ENCODE measurements around the gene TMC2. TPM values are rescaled to one million over a fixed set of nuclear protein-coding genes. Genes with fewer than 3 reads are reported as not detected.
A peak's percentile ranks its signal among the peaks of the same experiment; 100 is the strongest.
"Not testable (repeated sequence)": the region's sequence is repeated elsewhere in the genome, so short reads cannot be mapped to it uniquely, and the experiment has no call there.

The TMC2 gene
- total RNA-seq, 1 donor from 2014 or later, result not detected

DNA sequence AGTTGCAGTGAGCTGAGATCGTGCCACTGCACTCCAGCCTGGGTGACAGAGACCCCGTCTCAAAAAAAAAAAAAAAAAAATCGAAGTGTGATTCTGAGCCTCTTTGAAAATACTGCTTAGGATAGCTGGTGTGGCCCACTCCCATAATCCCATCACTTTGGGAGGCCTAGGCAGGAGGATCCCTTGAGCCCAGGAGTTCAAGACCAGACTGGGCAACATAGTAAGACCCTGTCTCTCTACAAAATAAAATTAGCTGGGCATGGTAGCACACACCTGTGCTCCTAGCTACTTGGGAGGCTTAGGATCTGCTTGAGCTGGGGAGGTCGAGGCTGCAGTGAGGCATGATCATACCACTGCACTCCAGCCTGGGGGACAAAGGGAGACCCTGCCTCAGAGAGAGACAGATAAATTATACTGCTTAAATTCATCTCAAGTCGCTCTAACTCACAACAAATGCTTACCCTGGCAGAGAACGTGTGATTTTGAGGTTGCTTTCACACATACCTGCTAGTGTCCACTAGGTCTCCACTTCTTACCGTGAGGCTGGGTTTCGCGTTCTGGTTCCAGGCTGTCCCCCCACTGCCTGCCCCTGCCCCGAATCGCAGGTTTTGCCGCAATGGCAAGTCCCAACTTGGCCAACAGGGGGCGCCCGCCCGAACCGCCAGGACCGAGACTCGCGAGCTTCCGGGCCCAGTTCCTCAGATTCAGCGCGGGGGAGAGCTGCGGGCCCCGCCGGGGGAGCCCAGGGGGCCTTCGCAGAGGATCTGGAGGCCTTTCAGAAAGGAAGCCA is 12.3 kb upstream of the TMC2 start:
- H3K4me3 ChIP-seq (ENCODE audit: low read depth, low read length), result peak overlapping the region; percentile 64
- H3K36me3 ChIP-seq (ENCODE audit: control insufficient read depth, insufficient read depth, low read length), result no peaks in the 10 kb centered on the region
- H3K27me3 ChIP-seq (ENCODE audit: control insufficient read depth, insufficient read depth, low read length), result peaks cover 6% of the 10 kb centered on the region
- TF ChIP-seq, protein P1, sequence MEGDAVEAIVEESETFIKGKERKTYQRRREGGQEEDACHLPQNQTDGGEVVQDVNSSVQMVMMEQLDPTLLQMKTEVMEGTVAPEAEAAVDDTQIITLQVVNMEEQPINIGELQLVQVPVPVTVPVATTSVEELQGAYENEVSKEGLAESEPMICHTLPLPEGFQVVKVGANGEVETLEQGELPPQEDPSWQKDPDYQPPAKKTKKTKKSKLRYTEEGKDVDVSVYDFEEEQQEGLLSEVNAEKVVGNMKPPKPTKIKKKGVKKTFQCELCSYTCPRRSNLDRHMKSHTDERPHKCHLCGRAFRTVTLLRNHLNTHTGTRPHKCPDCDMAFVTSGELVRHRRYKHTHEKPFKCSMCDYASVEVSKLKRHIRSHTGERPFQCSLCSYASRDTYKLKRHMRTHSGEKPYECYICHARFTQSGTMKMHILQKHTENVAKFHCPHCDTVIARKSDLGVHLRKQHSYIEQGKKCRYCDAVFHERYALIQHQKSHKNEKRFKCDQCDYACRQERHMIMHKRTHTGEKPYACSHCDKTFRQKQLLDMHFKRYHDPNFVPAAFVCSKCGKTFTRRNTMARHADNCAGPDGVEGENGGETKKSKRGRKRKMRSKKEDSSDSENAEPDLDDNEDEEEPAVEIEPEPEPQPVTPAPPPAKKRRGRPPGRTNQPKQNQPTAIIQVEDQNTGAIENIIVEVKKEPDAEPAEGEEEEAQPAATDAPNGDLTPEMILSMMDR (IDR thresholded peaks at IDR 0.05; ENCODE audit: insufficient read depth, low read length, poor library complexity, severe bottlenecking), result peak; percentile 92
- DNase-seq (ENCODE audit: low read depth), result no peak

DNA sequence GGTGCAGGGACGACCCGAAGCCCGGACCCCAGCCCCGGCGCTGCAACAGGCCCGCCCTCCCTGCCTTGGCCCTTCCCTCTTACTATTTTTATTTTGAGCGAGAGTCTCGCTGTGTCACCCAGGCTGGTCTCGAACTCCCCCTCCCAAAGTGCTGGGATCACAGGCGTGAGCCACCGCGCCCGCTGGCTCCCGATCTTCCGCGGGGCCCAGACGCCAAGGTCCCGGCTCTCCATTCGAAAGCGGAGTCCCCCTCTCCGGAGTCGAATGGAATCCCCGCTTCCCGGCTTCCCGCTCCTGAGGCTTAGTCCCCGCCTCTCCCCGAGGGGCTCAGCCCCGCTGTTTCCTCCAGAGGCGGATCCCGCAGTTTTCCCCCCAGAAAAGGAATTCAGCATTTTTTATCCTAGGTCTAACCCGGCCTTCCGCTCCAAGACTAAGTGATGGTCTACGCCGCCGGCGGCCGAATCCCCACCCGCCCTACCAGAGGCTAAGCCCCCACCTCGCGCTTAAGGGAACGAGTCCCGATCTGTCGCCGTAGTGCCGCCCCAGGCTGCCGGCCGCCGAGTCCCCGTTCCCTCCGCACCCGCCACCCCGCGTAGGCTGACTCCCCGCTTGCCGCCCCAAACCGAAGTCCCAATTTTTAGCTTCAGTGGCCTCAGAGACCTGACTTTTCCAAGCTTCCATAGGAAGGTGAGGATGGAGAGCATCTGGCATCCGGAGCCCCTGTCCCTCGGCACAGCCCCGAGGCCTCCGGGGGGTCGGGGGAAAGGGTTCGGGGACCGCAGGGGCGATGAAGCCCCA is 11.5 kb upstream of the TMC2 start:
- TF ChIP-seq, protein P1 (IDR thresholded peaks at IDR 0.05; ENCODE audit: insufficient read depth, low read length, poor library complexity, severe bottlenecking), result no peak
- DNase-seq (ENCODE audit: low read depth), result no peak
- Histone ChIP-seq H3K4me3 (ENCODE audit: low read depth, low read length) (peak overlapping the region; percentile 64), H3K27me3 (ENCODE audit: control insufficient read depth, insufficient read depth, low read length) (peaks cover 7% of the 10 kb centered on the region), H3K36me3 (ENCODE audit: control insufficient read depth, insufficient read depth, low read length) (no peaks in the 10 kb centered on the region)

DNA sequence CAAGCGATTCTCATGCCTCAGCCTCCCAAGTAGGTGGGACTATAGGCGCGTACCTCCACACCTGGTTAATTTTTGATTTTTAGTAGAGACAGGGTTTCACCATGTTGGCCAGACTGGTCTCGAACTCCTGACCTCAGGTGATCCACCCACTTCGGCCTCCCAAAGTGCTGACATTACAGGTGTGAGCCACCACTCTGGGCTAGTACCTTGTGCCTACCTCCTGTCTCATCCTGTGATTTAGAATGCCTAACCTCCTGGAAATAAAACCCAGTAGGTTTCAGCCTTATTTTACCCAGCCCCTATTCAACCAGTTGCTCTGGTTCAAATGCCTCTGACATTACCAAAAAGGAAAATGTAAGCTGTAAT is 10.2 kb upstream of the TMC2 start:
- H3K27me3 ChIP-seq (ENCODE audit: control insufficient read depth, insufficient read depth, low read length); DNase-seq (ENCODE audit: low read depth); H3K4me3 ChIP-seq (ENCODE audit: low read depth, low read length); H3K36me3 ChIP-seq (ENCODE audit: control insufficient read depth, insufficient read depth, low read length): not testable (repeated sequence)

DNA sequence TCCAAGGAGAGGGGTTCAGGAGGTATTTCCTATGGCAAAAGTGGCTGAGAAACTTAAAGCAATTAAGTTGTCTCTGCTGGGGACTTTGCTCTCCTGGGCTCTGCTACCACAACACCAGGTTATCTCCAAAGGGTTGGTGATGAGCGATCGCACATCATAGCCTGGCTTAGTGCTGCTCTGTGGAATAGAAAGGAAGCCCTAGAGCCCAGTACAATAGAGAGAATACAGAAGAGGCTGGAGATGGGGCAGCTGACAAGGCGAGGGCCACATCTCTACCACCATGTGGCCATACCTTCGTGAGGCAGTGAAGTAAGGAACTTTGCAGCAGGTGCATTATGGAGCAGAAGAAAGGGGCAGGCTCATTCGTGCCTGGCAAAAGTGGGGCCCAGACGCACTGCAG is 8.6 kb upstream of the TMC2 start:
- Histone ChIP-seq H3K27me3 (ENCODE audit: control insufficient read depth, insufficient read depth, low read length) (peaks cover 10% of the 10 kb centered on the region), H3K4me3 (ENCODE audit: low read depth, low read length) (no peak overlapping the region), H3K36me3 (ENCODE audit: control insufficient read depth, insufficient read depth, low read length) (no peaks in the 10 kb centered on the region)
- DNase-seq (ENCODE audit: low read depth), result no peak
- TF ChIP-seq, protein P1 (IDR thresholded peaks at IDR 0.05; ENCODE audit: insufficient read depth, low read length, poor library complexity, severe bottlenecking), result no peak

DNA sequence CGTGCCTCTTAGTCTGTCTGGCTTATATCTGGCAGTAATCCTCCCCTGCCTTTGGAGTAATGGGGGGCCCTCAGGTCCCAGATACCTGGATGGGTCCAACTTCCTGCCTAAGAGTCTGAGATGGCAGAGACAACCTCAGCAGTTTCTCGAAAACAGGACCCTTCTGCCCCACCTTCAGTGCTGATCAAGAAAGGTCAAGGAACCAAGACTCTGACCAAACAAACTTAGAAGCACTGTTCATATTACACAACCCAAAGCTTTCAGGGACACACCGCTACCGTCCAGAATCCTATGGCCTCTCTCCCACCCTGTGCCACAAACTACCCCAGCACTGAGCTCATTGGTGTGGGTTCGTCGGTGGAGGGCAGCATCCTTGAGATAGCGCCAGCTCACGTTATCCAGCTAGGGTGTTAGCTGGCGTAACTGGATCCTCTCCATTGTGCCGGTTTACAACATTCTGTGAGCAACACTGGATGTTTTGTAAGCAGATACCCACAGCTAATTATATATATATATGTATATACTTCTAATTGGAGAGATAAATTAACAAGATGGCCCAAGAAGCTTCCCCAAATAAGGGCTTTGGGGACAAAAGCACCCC is 7.6 kb upstream of the TMC2 start:
- H3K36me3 ChIP-seq (ENCODE audit: control insufficient read depth, insufficient read depth, low read length), result no peaks in the 10 kb centered on the region
- H3K4me3 ChIP-seq (ENCODE audit: low read depth, low read length), result no peak overlapping the region
- DNase-seq (ENCODE audit: low read depth), result no peak
- H3K27me3 ChIP-seq (ENCODE audit: control insufficient read depth, insufficient read depth, low read length), result peaks cover 15% of the 10 kb centered on the region
- TF ChIP-seq, protein P1 (IDR thresholded peaks at IDR 0.05; ENCODE audit: insufficient read depth, low read length, poor library complexity, severe bottlenecking), result no peak

DNA sequence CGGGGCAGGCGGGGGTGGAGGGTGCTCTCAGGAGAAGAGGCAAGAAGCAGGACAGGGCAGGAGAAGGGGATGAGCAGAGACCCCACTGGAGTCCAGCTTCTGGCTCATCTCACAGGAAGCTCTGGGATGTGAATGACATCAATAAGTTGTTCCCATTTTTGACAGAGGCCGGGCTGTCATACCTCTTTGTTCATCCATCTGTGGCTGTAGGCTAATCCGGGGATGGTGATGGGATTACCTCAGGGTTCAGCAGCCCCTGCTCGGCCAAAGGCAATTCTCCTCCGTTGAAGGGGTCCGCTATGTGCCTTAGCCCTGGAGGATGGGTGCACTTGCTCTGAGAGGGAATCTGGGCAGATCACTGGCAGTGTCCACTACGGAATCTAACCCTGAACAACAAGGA is 3.3 kb upstream of the TMC2 start:
- no peak for DNase-seq (ENCODE audit: low read depth)
- TF ChIP-seq, protein P1 (IDR thresholded peaks at IDR 0.05; ENCODE audit: insufficient read depth, low read length, poor library complexity, severe bottlenecking), result no peak

More for the DNA sequence above, 3.3 kb upstream of the TMC2 start:
- Histone ChIP-seq H3K27me3 (ENCODE audit: control insufficient read depth, insufficient read depth, low read length) (peaks cover 39% of the 10 kb centered on the region), H3K36me3 (ENCODE audit: control insufficient read depth, insufficient read depth, low read length) (no peaks in the 10 kb centered on the region), H3K4me3 (ENCODE audit: low read depth, low read length) (no peak overlapping the region)
